ENCODE results near the gene YIF1A. TPM values are rescaled to one million over a fixed set of nuclear protein-coding genes. Genes with fewer than 3 reads are reported as not detected.
A peak's percentile ranks its signal among the peaks of the same experiment; 100 is the strongest.

YIF1A gene
- total RNA-seq, 1 experiment from 2014 or later, result 64.3 TPM

DNA sequence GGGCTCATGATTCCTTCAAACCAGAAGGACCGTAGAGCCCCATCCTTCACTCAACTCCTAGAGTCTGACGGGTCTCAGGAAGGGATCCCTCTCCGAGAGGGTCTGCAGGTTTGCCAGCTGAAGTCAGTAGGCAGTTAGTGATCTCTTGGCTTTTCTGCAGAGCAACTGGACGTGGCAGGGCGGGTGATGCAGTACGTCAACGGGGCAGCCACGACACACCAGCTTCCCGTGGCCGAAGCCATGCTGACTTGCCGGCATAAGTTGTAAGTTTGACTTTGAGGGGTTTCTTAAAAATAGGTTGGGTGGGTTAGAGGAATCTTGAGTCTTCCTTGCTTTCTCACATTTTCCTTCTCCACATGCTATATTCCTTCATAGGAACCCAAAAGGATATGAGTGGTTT is 53.8 kb downstream of the YIF1A start:
- Histone ChIP-seq H4K8ac (replicated peaks; ENCODE audit: insufficient read length, low read depth, low read length) (no peak overlapping the region), H2AK5ac (ENCODE audit: insufficient read length, low read length) (no peak overlapping the region), H2BK12ac (ENCODE audit: insufficient read length, low read depth, low read length) (no peak overlapping the region), H3K27me3 (ENCODE audit: insufficient read depth, low read length) (no peaks in the 10 kb centered on the region), H3K9me3 (ENCODE audit: control insufficient read depth, low read depth, low read length) (no peaks in the 10 kb centered on the region), H2AFZ (ENCODE audit: low read length) (no peak overlapping the region), H4K5ac (ENCODE audit: insufficient read length, low read depth, low read length) (no peak overlapping the region), H3K18ac (ENCODE audit: insufficient read length, low read depth, low read length) (no peak overlapping the region), H2BK120ac (ENCODE audit: low read depth, low read length, poor library complexity, severe bottlenecking) (no peak overlapping the region), H3K14ac (ENCODE audit: insufficient read depth, low read length) (no peak overlapping the region), H3K4me2 (ENCODE audit: insufficient read depth, insufficient read length, low read length) (no peak overlapping the region), H3T11ph (ENCODE audit: low read length) (no peak overlapping the region), H4K91ac (ENCODE audit: insufficient read length, low read depth, low read length) (no peak overlapping the region), H3K79me1 (ENCODE audit: insufficient read depth, low read depth, low read length, poor library complexity, severe bottlenecking) (no peaks in the 10 kb centered on the region), H3K79me2 (ENCODE audit: insufficient read depth, low read length) (no peaks in the 10 kb centered on the region), H3K23me2 (ENCODE audit: insufficient read length, low read depth, low read length, poor library complexity, severe bottlenecking) (no peaks in the 10 kb centered on the region), H3K23ac (ENCODE audit: insufficient read length, low read depth, low read length) (no peak overlapping the region), H3K56ac (ENCODE audit: insufficient read length, low read depth, low read length) (no peak overlapping the region), H3K4ac (ENCODE audit: low read depth, low read length) (no peak overlapping the region), H3K9ac (ENCODE audit: extremely low read depth, insufficient read length, low read length) (no peak overlapping the region), H2BK5ac (ENCODE audit: insufficient read length, low read length) (no peak overlapping the region), H4K20me1 (ENCODE audit: control insufficient read depth, insufficient read depth, insufficient read length) (no peaks in the 10 kb centered on the region), H2BK15ac (ENCODE audit: low read depth, low read length) (no peak overlapping the region), H2BK20ac (ENCODE audit: low read depth, low read length, poor library complexity, severe bottlenecking) (no peak overlapping the region), H3K27ac (ENCODE audit: insufficient read length, low read depth, low read length) (no peak overlapping the region), H3K4me1 (ENCODE audit: insufficient read depth, low read length) (no peaks in the 10 kb centered on the region)
- peaks cover 2 to 26% (median 23%) of the 10 kb centered on the region in 3 experiments for H3K36me3 Mint-ChIP-seq (ENCODE audit: insufficient read depth in 1 of 3, low read depth in 3 of 3)
- H3K9me3 Mint-ChIP-seq, result no peaks in the 10 kb centered on the region
- no peaks in the 10 kb centered on the region for H3K27me3 Mint-ChIP-seq (ENCODE audit: low read depth)
- TF ChIP-seq, protein P1, sequence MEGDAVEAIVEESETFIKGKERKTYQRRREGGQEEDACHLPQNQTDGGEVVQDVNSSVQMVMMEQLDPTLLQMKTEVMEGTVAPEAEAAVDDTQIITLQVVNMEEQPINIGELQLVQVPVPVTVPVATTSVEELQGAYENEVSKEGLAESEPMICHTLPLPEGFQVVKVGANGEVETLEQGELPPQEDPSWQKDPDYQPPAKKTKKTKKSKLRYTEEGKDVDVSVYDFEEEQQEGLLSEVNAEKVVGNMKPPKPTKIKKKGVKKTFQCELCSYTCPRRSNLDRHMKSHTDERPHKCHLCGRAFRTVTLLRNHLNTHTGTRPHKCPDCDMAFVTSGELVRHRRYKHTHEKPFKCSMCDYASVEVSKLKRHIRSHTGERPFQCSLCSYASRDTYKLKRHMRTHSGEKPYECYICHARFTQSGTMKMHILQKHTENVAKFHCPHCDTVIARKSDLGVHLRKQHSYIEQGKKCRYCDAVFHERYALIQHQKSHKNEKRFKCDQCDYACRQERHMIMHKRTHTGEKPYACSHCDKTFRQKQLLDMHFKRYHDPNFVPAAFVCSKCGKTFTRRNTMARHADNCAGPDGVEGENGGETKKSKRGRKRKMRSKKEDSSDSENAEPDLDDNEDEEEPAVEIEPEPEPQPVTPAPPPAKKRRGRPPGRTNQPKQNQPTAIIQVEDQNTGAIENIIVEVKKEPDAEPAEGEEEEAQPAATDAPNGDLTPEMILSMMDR (conservative IDR thresholded peaks at IDR 0.05), result no peak
- WGBS (ENCODE audit: extremely low coverage, insufficient read length, low lambda C conversion rate), result no CpG with 5 or more reads among the region's 11 CpGs
- H3K4me1 Mint-ChIP-seq, result peaks cover 17 to 20% of the 10 kb centered on the region in 2 experiments
- peak overlapping the region in 2 of 3 experiments; percentile 33 to 48; a peak in 2 of 7 replicates for H3K27ac Mint-ChIP-seq
- DNase-seq, result no peak
- no peak overlapping the region for H3K4me3 Mint-ChIP-seq

Other genes with a start within 250 kb of the YIF1A start
- gene GAL3ST3, start 240.0 kb downstream of the YIF1A start, total RNA-seq (2021), result 17.2 and 19.8 TPM in 2 replicates
- gene SF3B2, start 236.8 kb downstream of the YIF1A start, total RNA-seq (2021), result 237 and 248 TPM in 2 replicates
- 28.7 and 35.5 TPM in 2 replicates for gene PACS1, start 218.9 kb downstream of the YIF1A start, total RNA-seq (2021)
- gene KLC2, start 31.4 kb downstream of the YIF1A start, total RNA-seq (2021), result 56.7 and 59.7 TPM in 2 replicates
- 118 and 122 TPM in 2 replicates for gene RAB1B, start 20.5 kb downstream of the YIF1A start, total RNA-seq (2021)
- gene CNIH2, start 11.0 kb downstream of the YIF1A start, total RNA-seq (2021), result 11.8 and 12.0 TPM in 2 replicates
- gene TMEM151A, start 2.8 kb upstream of the YIF1A start, total RNA-seq (2021), result 1.2 and 1.4 TPM in 2 replicates
- gene CD248, start 27.9 kb upstream of the YIF1A start, total RNA-seq (2021), result 1.3 and 1.5 TPM in 2 replicates
- 5.4 and 5.5 TPM in 2 replicates for gene RIN1, start 47.3 kb upstream of the YIF1A start, total RNA-seq (2021)
- gene BRMS1, start 56.0 kb upstream of the YIF1A start, total RNA-seq (2021), result 50.1 and 50.5 TPM in 2 replicates
- gene B4GAT1, start 58.5 kb upstream of the YIF1A start, total RNA-seq (2021), result 24.3 and 26.3 TPM in 2 replicates
- 29.7 and 29.8 TPM in 2 replicates for gene SLC29A2, start 82.6 kb upstream of the YIF1A start, total RNA-seq (2021)
- 1.6 and 1.8 TPM in 2 replicates for gene NPAS4, start 131.9 kb upstream of the YIF1A start, total RNA-seq (2021)
- gene MRPL11, start 149.7 kb upstream of the YIF1A start, total RNA-seq (2021), result 105 and 106 TPM in 2 replicates
- gene PELI3, start 177.8 kb upstream of the YIF1A start, total RNA-seq (2021), result 9.3 and 10.3 TPM in 2 replicates
- gene DPP3, start 191.3 kb upstream of the YIF1A start, total RNA-seq (2021), result 83.1 and 85.3 TPM in 2 replicates
- 27.2 and 29.5 TPM in 2 replicates for gene BBS1, start 221.5 kb upstream of the YIF1A start, total RNA-seq (2021)

All from H9 (cell line).